HG03139 (cell line): ENCODE results near the gene ALK.

Experiments
- ATAC-seq: cut with Tn5 transposase; IDR thresholded peaks from one replicate; pipeline ENCODE4 v1.9.1; 2021; ENCODE audit not compliant: unreplicated experiment

The ALK gene

GRCh38 chr2:29426354-29426753 is 495.0 kb downstream of the ALK start:
- no peak for ATAC-seq

- ATAC-seq = no peak
Measured at GRCh38 chr2:29425866-29426265, 495.5 kb downstream of the ALK start.

GRCh38 chr2:29423061-29423666 is 498.2 kb downstream of the ALK start:
- no peak for ATAC-seq

GRCh38 chr2:29420999-29421782 is 500.2 kb downstream of the ALK start:
- ATAC-seq = no peak

- ATAC-seq = no peak
Measured at GRCh38 chr2:29420464-29420863, 500.9 kb downstream of the ALK start.

- no peak for ATAC-seq
Measured at GRCh38 chr2:29417630-29418029, 503.8 kb downstream of the ALK start.

DNA sequence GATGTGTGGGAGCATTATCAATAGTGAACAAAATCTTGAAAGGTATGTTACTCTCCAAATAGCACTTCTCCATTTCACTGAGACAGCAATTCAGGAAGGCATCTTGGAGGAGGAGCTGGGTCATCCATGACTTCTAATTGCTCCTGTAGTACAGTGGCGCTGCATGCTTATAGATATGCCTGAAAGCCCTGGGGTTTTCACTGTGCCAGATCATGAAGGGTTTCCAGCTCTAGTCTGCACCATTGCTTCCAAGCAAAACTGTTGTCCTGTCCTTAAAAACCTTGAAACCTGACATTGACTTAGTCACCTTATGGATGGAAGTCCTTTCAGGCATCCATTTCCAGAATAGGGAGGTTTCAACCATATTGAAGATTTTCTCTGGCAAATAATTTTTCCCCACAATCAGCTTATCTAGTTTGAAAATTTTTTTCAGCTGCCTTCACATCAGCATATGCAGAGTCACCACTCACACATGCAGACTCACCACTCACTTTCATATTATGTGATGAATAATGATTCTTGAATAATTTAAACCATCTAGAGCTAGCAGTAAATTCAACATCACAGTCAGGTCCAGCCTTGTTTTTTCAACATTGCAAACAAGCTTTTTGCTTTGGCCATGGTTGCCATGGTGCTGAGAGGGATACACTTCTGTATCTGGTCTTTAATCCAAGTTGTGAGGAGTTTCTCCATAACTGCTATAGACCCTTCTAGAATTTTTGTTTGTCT is 509.0 kb downstream of the ALK start:
- no peak for ATAC-seq

GRCh38 chr2:29405707-29406106 is 515.7 kb downstream of the ALK start:
- no peak for ATAC-seq

DNA sequence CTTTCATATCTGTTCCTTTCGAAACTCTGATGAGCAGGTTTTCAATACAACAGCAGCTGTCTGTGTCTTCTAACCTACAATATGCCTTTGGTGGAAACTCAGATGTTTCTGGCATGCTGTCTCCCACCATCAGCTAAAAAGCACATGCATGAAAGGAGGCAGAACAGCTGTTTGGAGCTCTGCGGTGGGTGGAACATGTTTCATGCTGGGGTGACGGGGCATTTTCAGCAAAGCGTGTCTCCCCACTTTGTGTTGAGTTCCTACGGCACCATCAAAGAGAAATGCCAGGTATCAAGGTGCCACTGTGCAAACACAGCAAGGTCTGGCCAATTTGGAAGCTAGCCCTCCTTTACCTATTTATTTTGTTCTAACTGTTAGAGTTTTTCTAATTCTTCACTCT is 516.1 kb downstream of the ALK start:
- no peak for ATAC-seq

DNA sequence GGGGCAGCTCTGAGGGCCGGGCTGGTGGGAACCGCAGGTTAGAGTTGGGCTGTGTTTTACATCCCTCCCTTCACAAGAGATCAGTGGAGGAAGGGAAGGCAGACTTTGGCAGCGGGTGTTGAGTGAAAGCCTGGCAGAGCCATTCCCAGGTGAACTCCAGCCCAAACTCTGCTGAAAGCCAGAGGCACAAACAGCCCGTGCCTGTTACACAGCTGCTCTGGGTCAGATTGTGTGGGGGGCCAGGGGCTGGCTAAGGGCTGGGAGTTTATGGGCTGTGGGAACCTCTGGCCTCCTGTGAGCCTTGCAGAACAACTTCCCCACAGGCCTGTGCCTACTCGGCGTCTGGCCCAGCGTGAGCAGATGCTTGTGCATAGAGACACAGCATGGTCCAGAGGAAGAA is 519.4 kb downstream of the ALK start:
- no peak for ATAC-seq

DNA sequence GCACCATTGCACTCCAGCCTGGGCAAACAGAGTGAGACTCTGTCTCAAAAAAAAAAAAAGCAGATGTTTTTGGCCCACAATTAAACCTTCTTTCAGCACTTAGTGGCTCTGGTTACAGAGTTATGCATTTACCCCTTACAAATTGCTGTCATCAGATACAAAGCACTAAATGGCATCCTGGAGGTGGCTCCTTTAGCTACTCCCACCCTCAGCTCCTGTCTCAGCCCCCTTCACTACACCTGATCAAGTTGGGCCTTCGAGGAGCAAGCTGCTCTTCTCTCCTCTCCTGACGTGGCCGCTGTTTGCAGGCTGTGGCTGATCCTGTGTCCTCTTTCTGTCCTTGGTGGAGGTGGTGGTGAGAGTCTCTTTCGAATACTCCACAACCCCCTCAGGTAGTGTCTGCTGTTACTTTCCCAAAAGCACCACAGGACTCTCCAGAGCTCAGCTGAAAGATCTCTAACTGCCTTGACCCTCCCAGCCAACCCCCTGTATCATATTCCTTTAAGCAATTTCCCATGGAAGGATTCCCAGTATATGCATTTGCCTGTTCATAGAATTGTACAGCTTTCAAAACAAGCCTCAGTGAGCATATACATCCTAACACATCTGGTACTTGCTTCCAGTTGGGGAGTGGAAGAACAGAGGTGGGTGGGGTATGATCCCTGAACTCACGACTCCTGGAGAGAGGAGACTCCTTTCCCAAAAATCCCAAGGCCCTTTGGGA is 520.3 kb downstream of the ALK start:
- no peak for ATAC-seq

DNA sequence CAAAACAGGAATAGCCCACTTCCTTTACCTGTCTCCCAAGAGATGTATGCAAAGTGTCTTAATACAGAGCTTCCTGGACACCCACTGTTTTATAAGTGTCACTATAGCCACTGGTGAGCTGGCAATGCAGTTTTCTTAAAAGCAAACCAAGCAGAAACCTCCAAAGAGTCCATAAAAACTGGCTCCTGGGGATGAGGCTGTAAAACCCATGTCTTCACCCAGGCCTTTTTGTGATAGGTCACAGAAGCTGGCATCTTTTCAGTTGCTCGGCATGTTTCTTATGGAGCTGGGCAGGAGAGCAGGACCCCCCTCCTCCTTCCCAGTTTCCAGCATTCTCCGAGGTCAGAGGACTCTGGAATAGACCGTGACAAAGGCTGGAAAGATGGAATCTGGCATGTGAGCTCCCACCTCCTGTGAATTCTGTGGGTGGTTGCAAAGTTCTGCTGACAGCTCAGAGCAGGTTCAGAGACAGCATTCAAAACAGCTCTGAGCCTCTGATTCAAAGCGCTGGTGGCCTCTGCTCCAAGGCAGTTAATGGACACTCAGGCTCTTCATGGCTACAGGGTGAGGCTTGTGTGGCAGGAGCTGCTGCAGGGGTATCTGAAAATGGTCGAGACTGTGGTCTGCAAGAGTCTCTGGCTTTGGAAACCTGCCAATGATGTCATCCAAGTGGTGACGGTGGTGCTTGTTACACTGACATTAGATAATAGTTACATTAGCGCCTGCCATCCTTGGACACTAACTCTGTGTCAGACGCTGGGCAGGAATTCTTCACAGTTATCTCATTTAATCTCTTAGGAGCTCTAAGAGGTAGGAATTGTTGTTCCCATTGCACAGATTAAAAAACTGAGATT is 522.8 kb downstream of the ALK start:
- no peak for ATAC-seq

DNA sequence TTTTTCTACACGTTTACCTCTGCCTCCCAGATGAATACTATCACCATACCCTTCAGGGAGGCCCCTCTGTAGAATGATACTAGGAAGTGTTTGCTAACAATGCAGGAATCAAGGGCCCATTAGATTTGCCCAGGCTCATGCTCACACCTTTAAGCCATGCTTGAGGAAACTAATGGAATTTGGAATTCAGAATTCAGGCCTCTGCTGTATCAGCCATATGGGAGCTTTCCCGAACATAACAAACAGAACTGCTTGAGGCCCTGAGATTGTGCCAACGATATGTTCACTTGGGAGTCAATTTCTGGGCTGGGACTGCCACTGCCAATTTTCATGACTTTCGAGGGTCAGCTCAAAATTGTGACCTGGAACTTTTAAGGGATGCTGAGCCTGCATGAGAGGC is 523.7 kb downstream of the ALK start:
- ATAC-seq = no peak

- no peak for ATAC-seq
Measured at GRCh38 chr2:29397039-29397438, 524.3 kb downstream of the ALK start.

DNA sequence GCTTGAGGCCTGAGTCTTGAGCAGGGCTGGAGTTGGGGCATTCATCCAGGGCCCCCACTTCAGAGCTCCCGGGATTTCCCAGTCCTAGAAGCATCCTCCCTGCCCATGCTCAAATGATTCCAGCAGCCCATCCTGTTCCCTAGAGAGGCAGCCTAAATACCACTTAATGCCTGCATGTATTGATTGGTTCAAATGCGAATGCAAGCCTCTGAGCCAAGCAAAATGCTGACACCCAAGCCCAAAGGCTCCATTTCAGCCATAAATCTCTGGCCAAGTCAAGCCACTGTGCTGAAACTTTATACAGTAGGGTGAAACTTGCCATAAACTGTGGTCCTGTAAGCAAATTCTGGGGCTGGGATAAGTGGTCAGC is 526.4 kb downstream of the ALK start:
- no peak for ATAC-seq

- ATAC-seq = no peak
Measured at GRCh38 chr2:29394311-29394980, 526.9 kb downstream of the ALK start.

- ATAC-seq = no peak
Measured at GRCh38 chr2:29393676-29394075, 527.7 kb downstream of the ALK start.

GRCh38 chr2:29392774-29393173 is 528.6 kb downstream of the ALK start:
- ATAC-seq = no peak

DNA sequence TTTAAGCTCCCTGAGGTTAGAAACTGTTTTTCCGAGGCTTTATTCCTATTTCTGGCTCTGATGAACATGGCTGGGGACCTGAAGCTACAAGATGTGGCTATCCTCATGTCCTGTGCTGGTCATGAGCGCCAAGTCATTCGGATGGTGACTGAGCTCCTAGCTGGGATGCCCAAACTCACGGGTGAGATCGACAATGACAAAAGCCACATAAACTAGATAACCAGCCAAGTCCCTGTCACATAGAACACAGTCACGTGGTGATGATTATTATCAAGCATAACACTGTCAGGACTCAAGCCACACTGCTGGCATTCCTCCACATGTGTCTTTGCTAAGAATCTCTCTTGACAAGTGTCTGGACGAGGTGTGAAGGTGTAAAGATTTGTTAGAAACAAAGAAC is 531.2 kb downstream of the ALK start:
- ATAC-seq = no peak

DNA sequence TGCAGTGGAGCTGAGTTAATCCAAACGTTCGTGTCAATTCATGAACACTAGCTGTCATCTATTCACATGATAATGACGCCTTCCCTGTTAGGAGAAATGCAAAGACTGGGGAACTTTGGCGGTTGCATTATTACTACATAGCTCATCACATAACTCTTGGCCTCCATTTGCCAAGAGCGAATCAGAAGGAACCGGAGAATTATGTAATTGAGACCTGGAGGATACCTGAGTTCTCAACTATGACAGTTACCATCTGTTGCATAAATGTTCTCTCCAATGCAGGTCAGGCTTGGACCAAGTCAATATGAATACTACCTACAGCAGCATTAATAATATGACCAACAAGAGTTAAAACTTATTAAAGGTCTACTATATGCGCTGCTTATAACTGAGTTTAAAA is 531.7 kb downstream of the ALK start:
- ATAC-seq = no peak
